Activated naive CD4-positive, alpha-beta T cell (primary cell): ENCODE data around the gene TBX5.

Source experiments
- DNase-seq, 4 experiments: peaks; one replicate each; lab custom pipeline; 2025; lab: John Stamatoyannopoulos, UW

TBX5 gene

DNA sequence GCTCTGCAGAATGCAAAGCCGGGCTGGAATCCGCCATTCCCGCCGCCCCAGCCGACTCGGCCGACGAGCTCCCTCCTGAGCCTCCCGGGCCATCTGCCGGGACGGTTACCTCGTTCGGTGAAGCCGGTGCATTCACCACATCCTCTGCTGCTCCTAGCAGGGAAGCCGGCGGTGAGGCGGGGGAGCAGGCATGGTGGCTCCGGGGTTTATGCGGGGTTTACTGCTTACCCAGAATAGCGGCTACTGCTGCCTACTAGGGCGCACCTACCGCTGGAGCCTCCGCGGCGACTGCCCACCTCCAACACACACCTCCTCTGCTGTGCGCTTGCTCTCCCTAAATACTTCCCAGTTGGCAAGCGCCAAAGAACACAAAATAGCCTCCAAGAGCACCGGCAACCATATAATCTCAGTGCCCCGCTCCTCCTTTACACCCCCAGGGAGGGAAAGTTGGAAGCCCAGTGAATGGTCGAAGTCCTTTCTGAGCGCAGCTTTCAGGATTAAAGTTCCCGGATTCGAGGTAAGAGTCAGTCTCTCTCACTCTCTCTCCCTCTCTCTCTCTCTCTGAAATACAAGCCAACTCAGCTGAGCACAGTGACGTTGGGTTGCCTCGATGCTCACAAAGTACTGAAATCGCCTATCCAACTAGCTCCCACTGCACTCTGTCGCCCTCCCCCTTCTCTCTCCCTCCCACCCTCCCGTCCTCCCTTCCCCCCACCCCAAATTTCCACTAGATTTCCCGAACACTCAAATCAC is at the start of gene TBX5:
Gene TBX5, minus strand, starts transcription at position 626 of the 753 bp plus-strand sequence. CDS start 2,246 bp downstream, outside the sequence.
- DNase-seq: no peak

DNA sequence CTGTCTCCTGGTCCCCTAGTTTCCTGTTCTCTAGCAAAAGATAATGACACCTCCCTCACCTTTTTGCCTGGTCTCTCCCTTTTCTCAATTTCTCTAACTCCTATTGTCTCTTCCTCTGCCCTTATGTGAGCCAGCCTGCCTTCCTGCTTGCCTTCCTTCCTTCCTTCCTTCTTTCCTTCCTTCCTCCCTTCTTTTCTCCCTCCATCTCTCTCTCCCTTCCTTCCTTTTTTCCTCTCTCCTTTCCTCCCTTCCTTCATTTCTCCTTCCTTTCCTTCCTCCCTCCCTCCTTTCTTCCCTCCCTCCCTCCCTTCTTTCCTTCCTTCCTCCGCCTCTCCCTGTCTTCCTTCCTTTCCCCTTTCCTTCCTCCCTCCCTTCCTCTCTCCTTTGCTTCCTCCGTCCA is 45.7 kb upstream of the TBX5 start:
- no peak for DNase-seq

- DNase-seq: no peak
These were observed 44.8 kb upstream of the TBX5 start for GRCh38 chr12:114450515-114451300.

DNA sequence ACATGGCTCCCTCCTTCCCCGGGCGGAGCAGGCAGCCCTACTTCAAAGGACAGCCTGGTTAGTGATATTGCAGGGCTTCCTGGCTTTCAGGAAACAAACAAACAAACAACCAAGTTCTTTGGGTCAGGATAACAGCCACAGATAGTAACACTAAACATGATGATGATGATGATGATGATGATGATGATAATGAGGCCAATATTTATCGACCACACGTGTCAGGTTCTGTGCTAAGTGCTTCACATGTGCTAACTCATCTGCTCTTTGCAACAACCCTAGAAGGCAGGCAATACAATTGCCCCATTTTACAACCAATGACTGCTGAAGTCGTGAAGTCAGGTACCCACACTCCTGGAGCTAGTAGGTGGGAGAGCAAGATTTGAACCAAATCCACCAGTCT is 44.1 kb upstream of the TBX5 start:
- no peak for DNase-seq

DNA sequence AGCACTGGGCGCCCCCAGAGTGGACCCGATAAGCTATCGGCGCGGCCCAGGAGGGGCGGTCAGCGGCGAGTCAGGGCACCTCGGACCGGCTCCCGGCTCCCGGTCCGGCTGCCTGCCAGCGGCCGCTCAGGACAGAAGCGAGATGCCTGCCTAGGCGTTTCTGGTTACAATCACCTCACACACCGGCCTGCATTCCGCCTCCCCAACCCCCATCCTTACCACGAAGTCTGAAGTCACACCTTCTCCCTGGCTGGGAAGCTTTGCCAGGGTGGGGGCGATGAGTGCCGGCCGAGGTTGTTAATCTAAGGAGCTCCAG is 42.6 kb upstream of the TBX5 start:
- no peak for DNase-seq

DNA sequence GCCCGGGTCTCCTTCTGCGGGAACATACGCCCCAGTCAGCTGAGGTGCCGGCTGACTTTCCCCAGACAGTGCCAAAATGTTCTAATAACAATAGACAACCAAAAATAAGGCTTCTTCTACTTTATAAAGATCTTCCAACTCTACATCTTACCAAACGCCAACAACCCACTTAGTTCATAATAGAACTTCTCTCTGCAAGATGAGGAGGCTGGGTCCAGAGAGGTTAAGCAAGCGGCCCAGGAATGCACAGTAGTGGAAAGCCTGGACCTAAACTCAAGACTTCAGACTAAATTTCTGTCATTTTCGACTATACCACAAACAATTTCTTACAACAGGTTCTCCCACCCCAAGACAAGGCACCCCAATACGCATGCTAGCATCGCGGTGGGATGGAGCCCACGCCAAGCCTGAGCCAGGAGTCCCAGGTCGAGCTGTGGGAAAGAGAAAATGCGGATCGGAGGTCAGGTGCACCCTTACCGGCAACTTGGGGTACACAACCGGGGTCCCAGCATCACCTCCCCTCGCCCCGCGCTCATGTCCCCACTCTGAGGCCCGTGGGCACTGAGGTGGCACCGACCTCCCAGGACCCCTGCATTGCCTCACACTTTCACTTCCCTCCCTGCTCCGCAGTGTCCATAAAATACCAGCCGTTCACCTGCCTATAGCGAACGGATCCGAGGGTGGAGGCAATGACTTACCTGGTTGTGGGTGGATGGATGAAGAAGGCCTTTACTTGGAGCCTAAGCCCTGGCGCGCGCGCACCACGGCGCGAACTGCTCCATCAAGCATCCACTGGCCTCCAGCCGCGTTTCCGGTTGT is 42.1 kb upstream of the TBX5 start:
- no peak for DNase-seq

DNA sequence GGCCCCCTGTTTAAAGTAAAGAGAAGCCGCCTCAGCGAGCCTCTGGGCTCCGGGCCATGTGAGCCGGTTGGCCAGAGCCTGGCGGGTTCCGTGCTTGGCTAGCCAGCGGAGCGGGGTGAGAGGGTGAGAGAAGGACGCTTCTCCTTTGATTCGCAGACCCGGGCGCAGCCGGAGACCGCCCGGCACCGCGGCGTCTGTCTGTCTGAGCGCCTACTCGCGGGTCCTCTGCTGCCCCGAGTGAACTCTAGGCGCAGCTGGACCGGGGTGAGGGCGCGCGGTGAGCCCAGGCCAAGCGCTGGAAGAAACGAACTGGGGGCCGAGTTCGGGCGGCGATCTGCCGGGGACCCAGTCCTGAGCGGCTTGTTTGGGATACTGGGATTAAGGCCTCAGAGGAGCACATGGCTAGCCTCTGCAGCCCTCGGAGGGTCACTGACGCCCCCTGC is 41.4 kb upstream of the TBX5 start:
- no peak for DNase-seq

DNA sequence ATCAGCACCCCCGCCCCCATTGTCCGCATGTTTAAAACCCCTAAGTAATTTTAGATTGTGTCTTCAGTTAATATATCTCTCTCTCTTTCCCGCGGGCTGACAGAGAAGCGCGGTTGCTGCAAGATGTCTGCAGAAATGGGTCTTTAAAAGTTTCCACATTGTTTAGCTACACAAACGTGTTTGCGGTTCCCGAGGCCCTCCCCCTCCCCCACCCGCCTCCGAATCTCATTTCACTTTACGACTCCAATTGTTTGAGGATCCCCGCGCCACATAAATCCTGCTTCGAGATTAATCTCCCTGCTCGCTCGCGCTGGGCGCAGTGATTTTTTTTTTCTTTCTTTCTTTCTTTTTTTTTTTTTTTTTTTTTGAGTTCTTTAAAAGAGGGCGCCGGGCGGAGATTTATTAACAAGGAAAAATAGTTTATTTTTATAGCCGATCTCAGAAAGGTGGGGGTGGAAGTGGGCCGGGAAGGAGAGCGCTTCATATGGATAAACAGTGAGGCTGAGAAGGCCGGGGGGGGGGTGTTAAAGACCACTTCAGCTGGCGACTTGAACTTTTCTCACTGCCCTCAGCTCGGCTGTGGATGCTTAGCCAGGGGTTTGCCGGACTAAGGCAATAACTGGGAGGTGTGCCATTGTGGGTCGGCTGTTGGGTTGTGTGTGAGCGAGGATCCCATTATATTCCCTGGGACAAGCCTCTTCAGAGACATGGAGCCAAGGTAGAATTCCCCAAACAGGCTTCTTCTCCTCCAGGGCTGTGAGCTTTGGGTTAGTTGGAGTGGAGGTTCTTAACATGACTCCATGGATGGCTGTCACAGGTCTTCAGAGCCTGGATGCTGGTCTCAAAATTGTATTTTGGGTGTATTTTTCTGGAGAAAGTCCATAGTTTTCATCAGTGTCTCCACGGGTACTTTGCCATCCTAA is 39.7 kb upstream of the TBX5 start:
- no peak for DNase-seq

GRCh38 chr12:114444422-114445279 is 38.7 kb upstream of the TBX5 start:
- DNase-seq: no peak

DNA sequence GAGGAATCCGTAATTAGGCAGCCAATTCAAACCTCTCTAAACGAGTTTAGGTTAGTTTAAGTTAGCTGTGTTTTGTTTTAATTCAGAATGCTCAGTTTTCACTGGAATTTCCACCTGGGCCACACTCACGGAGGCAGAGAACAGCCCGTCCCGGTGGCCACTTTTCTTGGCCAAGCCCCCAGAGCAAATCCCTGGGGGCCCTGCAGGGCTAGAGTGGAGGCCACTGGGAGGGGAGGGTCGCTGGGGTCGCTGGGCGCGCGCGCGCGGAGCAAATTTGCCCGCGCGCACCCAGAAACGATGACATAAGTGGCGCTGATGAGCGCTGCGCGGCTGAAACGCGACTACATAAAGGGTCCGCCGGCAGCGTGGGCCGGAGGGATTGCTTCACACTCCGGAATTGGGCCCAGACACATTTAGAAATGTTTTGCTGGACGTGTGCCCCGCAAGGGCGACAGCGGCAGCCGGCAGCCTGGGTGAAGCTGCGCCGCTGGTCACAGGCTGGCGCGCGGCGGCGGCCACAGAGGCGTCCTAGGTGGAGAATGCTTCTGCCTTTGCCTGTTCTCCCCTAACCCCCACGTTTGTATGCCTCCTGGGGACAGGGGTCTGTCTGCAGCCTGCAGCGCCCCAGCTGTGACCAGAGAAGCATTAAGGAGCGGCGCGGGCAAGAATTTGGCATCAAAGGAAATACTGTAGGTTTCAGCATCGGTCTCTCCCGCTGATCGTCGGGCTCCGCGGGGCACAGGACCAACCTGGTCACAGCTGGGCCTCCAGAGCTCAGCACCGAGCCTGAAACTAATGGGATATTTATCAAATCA is 37.9 kb upstream of the TBX5 start:
- DNase-seq: no peak

DNA sequence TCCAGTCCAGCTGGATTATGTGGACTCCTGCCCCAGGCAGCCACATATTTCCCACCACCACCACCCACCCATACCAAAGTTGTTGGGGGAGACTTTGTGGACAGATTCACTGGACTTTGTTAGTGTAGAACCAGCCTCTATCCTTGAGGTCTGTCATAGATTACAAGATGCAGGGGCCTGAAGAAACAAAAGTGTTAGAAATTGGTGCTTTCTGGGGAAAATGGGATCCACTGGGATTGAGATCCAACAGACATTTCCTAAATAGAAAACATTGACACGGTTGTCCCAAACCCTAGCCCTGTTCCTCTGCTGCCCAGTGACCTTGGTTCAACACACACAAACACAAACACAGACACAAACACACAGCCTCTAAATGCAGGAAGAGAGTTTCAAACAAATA is 36.6 kb upstream of the TBX5 start:
- no peak for DNase-seq

- DNase-seq: no peak
These were observed 35.6 kb upstream of the TBX5 start for GRCh38 chr12:114441545-114441944.

DNA sequence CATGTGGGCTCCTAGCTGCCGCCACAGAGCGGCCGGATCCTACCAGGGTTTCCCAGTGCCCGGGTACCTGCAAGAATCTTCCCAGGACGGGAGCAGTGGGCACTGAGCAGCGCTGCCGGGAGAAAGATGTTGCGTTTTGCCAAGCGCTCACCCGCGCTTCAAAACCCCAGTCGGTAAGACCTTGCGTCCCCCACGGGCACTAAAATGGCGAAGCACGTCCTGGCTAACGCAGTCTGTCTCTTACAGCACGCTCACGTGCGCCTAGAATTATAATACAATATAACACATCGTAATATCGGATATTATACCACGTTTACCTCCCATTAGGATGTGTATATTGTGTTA is 35.1 kb upstream of the TBX5 start:
- DNase-seq: no peak

DNA sequence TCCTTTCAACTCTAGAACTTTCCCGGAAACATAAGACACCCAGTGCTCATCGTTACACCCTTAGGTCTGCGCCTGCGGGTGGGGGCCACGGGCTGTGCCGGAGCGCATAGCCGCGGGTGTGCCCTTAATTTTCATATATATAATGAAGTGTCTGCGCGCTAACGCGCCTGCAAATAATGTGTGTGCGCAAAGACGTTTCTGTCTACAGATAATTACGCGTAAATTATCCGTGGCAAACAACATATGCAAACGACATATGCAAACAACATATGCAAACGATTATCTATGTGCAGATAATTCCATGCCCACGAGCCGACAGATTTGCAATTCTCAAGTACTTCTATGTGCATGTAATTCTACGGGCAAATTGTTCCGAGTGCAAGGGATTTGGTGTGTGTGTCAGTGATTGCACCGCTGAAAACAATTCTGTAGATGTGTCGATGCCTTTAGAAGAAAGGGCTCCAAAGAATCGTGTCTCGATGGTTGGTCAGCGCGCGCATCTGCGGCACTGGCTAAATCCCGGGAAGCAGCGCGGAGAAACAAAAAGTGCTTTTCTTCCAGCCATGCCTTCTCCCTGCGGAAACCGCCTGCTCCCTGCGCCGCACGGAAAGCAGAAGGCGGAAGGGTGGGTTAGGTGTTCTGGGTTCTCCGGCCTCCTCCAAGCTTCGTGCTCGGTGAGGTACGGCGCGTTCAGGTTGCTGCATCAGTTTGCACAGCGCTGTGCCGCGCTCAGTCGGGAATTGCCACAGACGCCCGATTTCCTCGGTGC is 34.5 kb upstream of the TBX5 start:
- no peak for DNase-seq

- no peak for DNase-seq
These were observed 33.9 kb upstream of the TBX5 start for GRCh38 chr12:114439817-114440216.

DNA sequence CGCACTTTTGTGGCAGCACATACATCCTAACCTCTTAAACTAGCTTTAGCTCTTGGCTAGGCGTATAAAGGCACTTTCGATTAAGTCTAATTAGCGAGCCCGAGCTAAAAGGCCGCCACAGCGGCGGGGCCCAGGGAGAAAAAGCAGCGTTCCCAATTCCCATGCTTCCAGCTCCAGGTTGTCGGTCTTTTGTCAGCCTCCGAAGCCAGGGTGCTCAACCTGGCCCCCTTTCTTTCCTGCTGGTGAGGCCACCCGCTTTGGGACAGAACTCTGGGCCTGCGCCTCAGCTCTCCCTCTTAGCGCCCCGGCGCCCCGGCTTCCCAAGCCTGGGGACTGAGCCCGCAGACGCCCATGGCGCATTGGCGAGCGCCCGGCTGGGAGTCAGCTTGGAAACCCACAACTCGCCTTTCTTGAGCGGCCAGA is 33.3 kb upstream of the TBX5 start:
- no peak for DNase-seq

DNA sequence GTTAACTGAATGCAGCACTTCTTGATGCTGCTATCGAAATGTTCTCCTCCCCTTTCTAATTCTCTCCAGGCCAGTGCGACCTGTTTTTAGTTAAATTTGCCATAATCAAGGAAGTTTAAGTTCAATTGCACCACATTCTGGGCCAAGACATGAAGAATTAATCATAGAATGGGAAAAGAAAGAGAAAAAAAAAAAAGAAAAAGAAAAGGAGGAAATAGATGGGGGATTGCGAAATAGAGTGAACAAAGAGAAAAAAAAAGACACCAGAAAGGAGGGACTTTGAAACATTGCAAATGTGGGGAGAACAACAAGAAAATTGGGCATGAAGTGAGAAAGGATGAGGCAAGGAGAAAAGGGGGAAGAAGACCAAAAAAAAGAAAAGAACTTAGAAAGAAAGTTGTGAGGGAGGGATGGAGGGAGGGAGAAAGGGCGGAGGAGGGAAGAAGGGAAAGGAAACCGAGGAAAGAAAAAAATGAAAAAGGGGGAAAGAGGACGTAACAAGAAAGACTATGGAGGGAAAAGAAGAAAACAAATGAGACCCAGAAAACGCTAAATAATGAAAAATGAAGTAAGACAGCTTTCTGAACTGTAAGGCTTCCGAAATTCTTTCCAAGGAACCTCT is 32.8 kb upstream of the TBX5 start:
- no peak for DNase-seq

- DNase-seq: no peak
These were observed 28.4 kb upstream of the TBX5 start for GRCh38 chr12:114434341-114434740.

DNA sequence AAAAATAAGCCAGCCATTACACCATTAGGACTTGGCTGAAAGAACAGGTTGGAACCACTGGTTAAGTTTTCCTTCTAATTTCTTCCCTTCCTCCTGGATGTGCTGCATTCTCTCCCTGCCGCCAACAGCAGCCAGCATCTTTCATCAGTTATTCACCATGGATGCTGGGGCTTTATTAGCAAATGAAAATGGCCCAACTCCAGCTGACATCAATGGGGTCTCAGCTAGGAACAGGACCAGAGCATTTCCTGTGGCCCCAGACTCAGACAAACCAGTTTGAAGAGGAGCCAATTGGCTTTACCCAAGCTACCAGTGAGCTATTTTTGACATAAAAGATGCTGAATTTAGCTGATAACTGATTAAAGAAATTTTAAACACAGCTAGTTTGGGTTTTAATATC is 26.0 kb upstream of the TBX5 start:
- DNase-seq: no peak
